ENCODE results near the gene RHOF.
"Not testable (repeated sequence)": the region's sequence is repeated elsewhere in the genome, so short reads cannot be mapped to it uniquely, and the experiment has no call there.

RHOF gene

DNA sequence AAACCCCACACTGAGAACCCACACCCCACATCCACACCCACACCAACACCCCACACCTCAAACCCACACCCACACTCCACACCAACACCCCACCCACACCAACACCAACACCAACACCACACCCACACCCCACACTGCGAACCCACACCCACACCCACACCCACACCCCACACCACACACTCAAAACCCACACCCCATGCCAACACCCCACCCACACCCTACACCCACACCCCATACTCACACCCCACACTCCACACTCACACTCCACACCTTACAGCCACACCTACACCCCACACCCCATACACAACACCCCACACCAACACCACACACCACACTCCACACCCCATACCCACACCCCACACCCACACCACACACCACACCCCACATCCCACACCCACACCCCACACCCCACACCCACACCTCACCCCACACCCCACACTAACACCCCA is 43.0 kb downstream of the RHOF start:
- no peak overlapping the region for H3K4me3 ChIP-seq (replicated peaks in 1 of 2; ENCODE audit: low read depth in 2 of 2, low read length in 2 of 2)
- DNase-seq (ENCODE audit: low read depth in 2 of 2) = no peak
- TF ChIP-seq, protein P1, sequence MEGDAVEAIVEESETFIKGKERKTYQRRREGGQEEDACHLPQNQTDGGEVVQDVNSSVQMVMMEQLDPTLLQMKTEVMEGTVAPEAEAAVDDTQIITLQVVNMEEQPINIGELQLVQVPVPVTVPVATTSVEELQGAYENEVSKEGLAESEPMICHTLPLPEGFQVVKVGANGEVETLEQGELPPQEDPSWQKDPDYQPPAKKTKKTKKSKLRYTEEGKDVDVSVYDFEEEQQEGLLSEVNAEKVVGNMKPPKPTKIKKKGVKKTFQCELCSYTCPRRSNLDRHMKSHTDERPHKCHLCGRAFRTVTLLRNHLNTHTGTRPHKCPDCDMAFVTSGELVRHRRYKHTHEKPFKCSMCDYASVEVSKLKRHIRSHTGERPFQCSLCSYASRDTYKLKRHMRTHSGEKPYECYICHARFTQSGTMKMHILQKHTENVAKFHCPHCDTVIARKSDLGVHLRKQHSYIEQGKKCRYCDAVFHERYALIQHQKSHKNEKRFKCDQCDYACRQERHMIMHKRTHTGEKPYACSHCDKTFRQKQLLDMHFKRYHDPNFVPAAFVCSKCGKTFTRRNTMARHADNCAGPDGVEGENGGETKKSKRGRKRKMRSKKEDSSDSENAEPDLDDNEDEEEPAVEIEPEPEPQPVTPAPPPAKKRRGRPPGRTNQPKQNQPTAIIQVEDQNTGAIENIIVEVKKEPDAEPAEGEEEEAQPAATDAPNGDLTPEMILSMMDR (IDR thresholded peaks at IDR 0.05; ENCODE audit: low read depth, low read length) = no peak

DNA sequence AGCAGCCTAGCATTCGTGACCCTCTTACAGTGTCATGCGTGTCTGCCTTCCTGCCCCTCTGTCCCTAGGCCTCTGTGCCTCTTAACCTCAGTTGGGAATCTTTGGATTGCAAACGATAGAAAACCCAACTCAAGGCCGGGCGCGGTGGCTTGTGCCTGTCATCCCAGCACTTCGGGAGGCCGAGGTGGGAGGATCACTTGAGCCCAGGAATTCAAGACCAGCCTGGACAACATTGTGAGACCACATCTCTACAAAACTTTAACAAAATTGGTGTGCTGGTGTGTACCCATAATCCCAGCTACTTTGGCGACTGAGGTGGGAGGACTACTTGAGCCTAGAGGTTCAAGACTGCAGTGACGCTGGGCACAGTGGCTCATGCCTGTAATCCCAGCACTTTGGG is 44.2 kb downstream of the RHOF start:
- TF ChIP-seq, protein P1 (IDR thresholded peaks at IDR 0.05; ENCODE audit: low read depth, low read length) = no peak
- H3K4me3 ChIP-seq (replicated peaks in 1 of 2; ENCODE audit: low read depth in 2 of 2, low read length in 2 of 2) = no peak overlapping the region
- DNase-seq (ENCODE audit: low read depth in 2 of 2) = no peak

DNA sequence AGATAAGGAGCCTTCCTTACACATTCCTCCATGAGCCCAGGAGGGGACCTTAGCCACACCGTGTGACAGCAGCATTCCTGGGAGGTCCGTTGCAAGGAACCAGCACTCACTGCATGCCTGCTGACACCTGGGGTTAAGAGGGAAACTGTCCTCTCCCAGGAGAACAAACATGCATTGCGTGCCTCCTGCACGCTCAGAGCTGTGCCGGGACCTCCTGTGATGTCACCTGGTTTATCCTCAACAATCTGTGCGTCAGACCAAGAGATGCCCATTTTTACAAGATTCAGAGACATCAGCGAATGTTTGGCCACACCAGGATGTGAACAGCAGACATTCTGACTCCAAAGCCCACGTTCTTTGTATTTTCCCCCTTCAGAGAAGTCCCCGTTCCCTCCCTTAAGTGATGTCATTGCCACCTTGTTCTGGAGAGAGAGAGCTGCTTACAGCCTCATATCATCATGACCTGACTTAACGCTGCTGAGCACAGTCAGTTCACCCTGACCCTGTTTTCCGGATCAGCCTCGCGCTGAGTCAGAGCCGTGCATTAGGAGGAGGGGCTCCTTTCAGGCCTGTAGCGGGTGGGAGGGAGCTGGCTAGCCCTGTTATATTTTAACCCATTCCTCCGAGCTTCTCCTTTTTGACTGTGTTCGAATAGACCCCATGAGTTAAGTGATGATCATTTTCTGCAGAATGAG is 44.8 kb downstream of the RHOF start:
- peak; percentile 86 to 90 for DNase-seq (ENCODE audit: low read depth in 2 of 2)
- no peak overlapping the region for H3K4me3 ChIP-seq (replicated peaks in 1 of 2; ENCODE audit: low read depth in 2 of 2, low read length in 2 of 2)
- TF ChIP-seq, protein P1 (IDR thresholded peaks at IDR 0.05; ENCODE audit: low read depth, low read length) = no peak

DNA sequence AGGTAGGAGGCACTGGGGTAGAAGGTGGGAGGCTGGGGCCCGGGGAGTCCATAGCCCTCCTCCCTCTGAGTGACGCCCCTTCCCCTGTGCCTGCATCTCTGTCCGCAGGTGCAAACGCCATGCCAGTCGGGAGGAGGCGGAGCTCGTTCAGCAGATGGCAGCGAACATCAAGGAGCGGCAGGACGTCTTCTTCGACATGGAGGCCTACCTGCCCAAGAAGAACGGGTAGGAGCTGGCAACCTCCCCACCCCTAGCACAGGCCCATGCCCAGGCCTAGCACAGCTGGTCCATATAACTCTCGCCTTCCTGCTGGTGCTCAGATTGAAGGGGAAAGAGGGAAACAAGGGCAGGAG is 45.3 kb downstream of the RHOF start:
- DNase-seq (ENCODE audit: low read depth in 2 of 2) = no peak
- TF ChIP-seq, protein P1 (IDR thresholded peaks at IDR 0.05; ENCODE audit: low read depth, low read length) = no peak
- H3K4me3 ChIP-seq (replicated peaks in 1 of 2; ENCODE audit: low read depth in 2 of 2, low read length in 2 of 2) = no peak overlapping the region

DNA sequence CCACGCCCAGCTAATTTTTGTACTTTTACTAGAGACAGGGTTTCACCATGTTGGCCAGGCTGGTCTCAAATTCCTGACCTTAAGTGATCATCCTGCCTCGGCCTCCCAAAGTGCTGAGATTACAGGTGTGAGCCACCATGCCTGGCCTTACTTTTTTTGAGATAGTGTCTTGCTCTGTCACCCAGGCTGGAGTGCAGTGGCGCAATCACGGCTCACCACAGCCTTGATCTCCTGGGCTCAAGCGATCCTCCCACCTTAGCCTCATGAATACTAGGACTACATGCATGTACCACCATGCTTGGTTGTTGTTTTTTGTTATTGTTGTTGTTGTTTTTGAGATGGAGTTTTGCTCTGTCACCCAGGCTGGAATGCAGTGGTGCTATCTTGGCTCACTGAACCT is 47.9 kb downstream of the RHOF start:
- H3K4me3 ChIP-seq (replicated peaks in 1 of 2; ENCODE audit: low read depth in 2 of 2, low read length in 2 of 2); DNase-seq (ENCODE audit: low read depth in 2 of 2): not testable (repeated sequence)

DNA sequence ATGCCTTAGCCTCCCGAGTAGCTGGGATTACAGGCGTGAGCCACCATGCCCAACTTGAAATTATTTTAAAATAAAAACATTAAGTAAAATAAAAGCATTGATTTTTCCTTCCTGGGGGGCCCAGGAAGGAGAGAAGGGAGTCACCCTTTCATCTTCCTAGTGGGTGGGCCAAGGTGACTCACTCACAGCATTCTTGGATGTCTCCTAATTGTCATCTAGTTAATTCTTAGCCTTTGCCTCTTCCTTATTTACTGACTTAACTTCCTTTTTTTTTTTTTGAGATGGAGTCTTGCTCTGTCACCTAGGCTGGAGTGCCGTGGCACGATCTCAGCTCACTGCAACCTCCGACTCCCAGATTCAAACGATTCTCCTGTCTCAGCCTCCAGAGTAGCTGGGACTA is 51.7 kb downstream of the RHOF start:
- TF ChIP-seq, protein P1 (IDR thresholded peaks at IDR 0.05; ENCODE audit: low read depth, low read length) = no peak
- no peak overlapping the region for H3K4me3 ChIP-seq (replicated peaks in 1 of 2; ENCODE audit: low read depth in 2 of 2, low read length in 2 of 2)
- DNase-seq (ENCODE audit: low read depth in 2 of 2) = no peak

DNA sequence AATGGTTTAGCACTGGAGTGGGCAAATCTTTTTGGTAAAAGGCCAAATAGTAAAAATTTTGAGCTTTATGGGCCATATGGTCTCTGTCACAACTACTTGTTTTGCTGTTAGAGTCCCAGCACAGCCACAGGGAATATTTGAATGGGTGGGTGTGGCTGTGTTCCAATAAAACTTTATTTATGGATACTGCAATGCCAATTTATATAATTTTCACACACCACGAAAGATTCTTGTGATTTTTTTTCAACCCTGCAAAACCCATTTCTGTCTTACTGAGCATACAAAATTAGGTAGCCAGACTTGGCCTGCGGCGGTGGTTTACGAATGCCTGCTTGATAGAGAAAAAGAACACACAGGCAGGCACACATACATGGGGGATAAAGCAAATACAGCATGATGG is 52.6 kb downstream of the RHOF start:
- TF ChIP-seq, protein P1 (IDR thresholded peaks at IDR 0.05; ENCODE audit: low read depth, low read length) = no peak
- DNase-seq (ENCODE audit: low read depth in 2 of 2) = no peak

More for the DNA sequence above, 52.6 kb downstream of the RHOF start:
- no peak overlapping the region for H3K4me3 ChIP-seq (replicated peaks in 1 of 2; ENCODE audit: low read depth in 2 of 2, low read length in 2 of 2)
